Nephron progenitor cell (in vitro differentiated cells): ENCODE data around the gene RHBDL3.
"Not testable (repeated sequence)": the region's sequence is repeated elsewhere in the genome, so short reads cannot be mapped to it uniquely, and the experiment has no call there.

Source experiments
- DNase-seq: peaks from one replicate; pipeline ENCODE4 v3.0.0; 2021
- H3K27ac Mint-ChIP-seq: 2 replicates; pipeline ENCODE4 v1.8.0; 2021; ENCODE audit warnings: mild to moderate bottlenecking, moderate library complexity, mixed read lengths
- H3K27me3 Mint-ChIP-seq: 2 replicates; pipeline ENCODE4 v1.8.0; 2021; ENCODE audit warnings: mild to moderate bottlenecking, low read depth, mixed read lengths; ENCODE audit not compliant: poor library complexity
- H3K36me3 Mint-ChIP-seq: 2 replicates; pipeline ENCODE4 v1.8.0; 2021; ENCODE audit warnings: low read depth, mixed read lengths
- H3K4me1 Mint-ChIP-seq: 2 replicates; pipeline ENCODE4 v1.8.0; 2021; ENCODE audit warnings: mixed read lengths
- H3K4me3 Mint-ChIP-seq: 2 replicates; pipeline ENCODE4 v1.8.0; 2021; ENCODE audit warnings: mild to moderate bottlenecking, moderate library complexity, mixed read lengths
- H3K9me3 Mint-ChIP-seq: 2 replicates; pipeline ENCODE4 v1.8.0; 2021; ENCODE audit warnings: mild to moderate bottlenecking, moderate library complexity, mixed read lengths
- TF ChIP-seq, protein P1 (sequence below): fragments of 200-600 bp; sonication (generic); IDR thresholded peaks from 2 replicates; pipeline ENCODE4 v1.5.0; 2021; ENCODE audit warnings: antibody characterized with exemption

The RHBDL3 gene

DNA sequence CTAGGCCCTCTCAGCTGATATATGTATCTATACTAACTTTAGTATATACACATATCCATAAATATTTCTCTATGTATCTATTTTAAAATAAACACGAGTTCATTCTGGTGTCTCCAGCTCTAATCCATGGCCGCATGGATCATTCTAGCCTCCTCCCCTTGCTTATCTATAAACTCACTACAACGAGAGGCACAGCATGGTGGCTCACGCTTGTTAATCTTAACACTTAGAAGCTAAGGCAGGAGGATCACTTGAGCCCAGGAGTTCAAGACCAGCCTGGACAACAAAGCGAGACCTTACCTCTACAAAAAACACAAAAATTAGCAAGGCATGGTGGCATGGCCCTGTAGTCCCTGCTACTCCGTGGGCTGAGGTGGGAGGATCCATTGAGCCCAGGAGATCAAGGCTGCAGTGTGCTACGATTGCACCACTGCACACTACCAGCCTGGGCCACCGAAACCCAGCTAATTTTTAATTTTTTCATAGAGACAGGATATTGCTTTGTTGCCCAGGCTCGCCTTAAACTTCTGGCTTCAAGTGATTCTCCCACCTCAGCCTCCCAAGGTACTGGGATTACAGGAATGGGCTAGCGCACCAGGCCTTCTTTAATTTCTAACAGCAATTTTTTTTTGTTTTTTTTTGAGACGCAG lies 80.4 kb downstream of the RHBDL3 start:
- Mint-ChIP-seq H3K36me3 (peaks cover 7% of the 10 kb centered on the region), H3K27ac (no peak overlapping the region), H3K4me3 (no peak overlapping the region), H3K27me3 (peaks cover 7% of the 10 kb centered on the region), H3K4me1 (peaks cover 36% of the 10 kb centered on the region), H3K9me3 (no peaks in the 10 kb centered on the region)
- TF ChIP-seq, protein P1, sequence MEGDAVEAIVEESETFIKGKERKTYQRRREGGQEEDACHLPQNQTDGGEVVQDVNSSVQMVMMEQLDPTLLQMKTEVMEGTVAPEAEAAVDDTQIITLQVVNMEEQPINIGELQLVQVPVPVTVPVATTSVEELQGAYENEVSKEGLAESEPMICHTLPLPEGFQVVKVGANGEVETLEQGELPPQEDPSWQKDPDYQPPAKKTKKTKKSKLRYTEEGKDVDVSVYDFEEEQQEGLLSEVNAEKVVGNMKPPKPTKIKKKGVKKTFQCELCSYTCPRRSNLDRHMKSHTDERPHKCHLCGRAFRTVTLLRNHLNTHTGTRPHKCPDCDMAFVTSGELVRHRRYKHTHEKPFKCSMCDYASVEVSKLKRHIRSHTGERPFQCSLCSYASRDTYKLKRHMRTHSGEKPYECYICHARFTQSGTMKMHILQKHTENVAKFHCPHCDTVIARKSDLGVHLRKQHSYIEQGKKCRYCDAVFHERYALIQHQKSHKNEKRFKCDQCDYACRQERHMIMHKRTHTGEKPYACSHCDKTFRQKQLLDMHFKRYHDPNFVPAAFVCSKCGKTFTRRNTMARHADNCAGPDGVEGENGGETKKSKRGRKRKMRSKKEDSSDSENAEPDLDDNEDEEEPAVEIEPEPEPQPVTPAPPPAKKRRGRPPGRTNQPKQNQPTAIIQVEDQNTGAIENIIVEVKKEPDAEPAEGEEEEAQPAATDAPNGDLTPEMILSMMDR: no peak
- no peak for DNase-seq

DNA sequence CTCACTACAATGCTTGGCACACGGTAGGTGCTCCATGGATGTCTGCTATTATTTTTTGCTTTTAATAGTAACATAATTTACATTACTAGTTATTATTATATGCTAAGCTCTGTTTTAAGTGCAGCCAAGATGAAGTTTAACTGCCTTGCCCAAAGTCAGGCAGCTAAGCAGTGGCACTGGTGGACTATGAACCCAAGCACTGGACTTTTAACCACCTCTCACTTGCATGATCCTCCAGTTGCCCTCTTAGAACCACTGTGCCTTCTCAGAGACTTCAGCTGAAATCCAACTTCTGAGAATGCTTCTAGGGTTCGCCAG lies 82.8 kb downstream of the RHBDL3 start:
- Mint-ChIP-seq H3K4me1 (peaks cover 36% of the 10 kb centered on the region), H3K27ac (no peak overlapping the region)
- DNase-seq: no peak

DNA sequence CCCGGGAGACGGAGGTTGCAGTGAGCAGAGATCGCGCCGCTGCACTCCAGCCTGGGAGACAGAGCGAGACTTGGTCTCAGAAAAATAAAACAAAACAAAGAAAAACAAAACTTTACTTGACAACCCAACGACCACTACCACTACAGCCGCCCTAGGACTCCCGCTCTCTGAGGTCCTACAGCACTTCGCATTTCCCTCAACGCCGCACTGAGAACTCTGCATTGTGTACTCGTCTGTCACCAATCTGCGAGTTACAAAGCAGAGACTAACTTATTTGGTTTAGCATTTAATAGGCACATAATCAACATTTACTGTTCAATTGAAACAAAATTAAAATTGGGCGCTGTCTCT lies 83.8 kb downstream of the RHBDL3 start:
- H3K27ac Mint-ChIP-seq: peak overlapping the region; percentile 100
- peaks cover 3% of the 10 kb centered on the region for H3K27me3 Mint-ChIP-seq
- no peaks in the 10 kb centered on the region for H3K9me3 Mint-ChIP-seq
- no peak for DNase-seq
- peaks cover 35% of the 10 kb centered on the region for H3K36me3 Mint-ChIP-seq
- peak overlapping the region; percentile 98 for H3K4me3 Mint-ChIP-seq
- H3K4me1 Mint-ChIP-seq: peaks cover 40% of the 10 kb centered on the region
- TF ChIP-seq, protein P1: no peak

More for the DNA sequence above, 82.8 kb downstream of the RHBDL3 start:
- peaks cover 25% of the 10 kb centered on the region for H3K36me3 Mint-ChIP-seq
- TF ChIP-seq, protein P1: no peak
- H3K4me3 Mint-ChIP-seq: peak overlapping the region; percentile 28
- peaks cover 3% of the 10 kb centered on the region for H3K27me3 Mint-ChIP-seq
- no peaks in the 10 kb centered on the region for H3K9me3 Mint-ChIP-seq

DNA sequence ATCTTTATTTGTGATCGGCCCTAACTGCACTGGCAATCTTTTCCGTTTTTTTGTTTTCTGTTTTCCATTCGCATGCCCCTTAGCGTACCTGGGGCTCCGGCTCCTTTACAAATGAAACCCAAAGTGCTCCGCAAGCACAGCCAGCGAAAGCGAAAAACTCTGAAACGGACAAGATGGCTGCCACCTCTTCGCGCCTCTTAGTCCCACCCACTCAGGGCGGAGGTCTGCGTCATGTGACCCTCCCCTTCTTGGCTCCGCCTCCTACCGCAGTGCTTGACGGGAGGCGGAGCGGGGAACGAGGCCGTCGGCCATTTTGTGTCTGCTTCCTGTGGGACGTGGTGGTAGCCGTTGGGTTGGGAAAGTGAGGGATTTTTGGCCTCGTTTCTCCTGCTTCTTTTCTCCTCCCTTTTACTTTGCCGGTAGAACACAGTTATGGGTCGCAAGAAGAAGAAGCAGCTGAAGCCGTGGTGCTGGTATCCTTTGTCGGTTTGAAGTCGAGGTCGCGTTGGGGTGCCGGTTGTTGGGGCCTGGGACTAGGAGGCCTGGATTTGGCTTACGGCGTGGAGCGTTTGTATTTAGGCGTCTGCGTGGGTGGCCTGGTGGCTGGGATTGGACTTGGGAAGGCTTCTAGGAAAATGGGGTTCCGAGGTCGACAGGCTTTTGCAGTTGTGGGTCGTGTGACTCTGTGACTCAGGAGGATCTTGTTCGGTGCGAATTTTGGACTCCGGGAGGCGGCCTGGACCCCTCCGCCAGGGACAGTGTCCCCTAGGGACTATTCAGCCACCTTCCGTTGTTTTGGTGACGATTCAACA lies 84.4 kb downstream of the RHBDL3 start, which contains the start of gene ZNF207:
TSS of gene ZNF207 (plus strand) at position 304 of the 812 bp plus-strand sequence. CDS start at position 433, 129 bp downstream.
- peaks cover 45% of the 10 kb centered on the region for H3K4me1 Mint-ChIP-seq
- H3K27me3 Mint-ChIP-seq: peaks cover 3% of the 10 kb centered on the region
- peaks cover 40% of the 10 kb centered on the region for H3K36me3 Mint-ChIP-seq
- peak within 1 kb of the TSS; percentile 100 for H3K27ac Mint-ChIP-seq
- peak within 1 kb of the TSS; percentile 98 for H3K4me3 Mint-ChIP-seq
- peak; percentile 95 for DNase-seq
- H3K9me3 Mint-ChIP-seq: no peaks in the 10 kb centered on the region
- TF ChIP-seq, protein P1: no peak

DNA sequence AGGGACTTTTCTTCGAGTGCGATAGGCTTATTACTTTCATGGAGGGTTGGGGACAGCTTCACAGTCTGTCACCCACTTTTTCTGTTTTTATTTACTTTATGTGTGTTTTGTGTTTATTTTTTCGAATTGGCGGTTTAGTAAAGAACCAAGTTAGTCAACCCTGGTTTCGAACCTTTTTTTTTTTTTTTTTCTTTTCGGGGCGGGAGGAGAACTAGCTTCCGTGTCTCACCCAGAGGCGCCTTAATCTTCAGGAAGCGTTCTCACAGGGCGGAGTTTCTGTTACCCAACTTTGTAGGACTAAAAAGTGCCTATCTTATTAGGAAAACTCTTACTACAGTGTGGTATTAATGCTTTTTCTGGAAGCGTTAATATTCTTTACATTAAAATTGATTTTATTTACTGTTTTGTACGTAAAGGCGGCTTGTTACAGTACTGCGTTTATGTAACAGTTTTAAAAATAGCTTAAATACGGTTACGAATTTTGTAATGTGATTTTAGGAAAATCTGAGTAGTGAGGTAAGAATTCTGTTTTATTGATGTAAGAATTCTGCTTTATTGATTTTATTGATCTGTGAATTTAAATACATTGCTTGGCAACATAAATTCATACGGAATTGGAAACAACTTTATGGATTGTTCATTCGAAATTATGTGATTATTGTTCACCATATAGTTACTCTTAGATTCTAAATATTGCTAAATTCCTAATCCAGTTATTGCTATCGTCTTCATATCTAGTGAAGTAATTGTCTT lies 85.2 kb downstream of the RHBDL3 start:
- Mint-ChIP-seq H3K36me3 (peaks cover 48% of the 10 kb centered on the region), H3K27me3 (no peaks in the 10 kb centered on the region), H3K9me3 (no peaks in the 10 kb centered on the region), H3K4me3 (peak overlapping the region; percentile 98), H3K27ac (peak overlapping the region; percentile 100), H3K4me1 (peaks cover 53% of the 10 kb centered on the region)
- DNase-seq: no peak
- TF ChIP-seq, protein P1: no peak

DNA sequence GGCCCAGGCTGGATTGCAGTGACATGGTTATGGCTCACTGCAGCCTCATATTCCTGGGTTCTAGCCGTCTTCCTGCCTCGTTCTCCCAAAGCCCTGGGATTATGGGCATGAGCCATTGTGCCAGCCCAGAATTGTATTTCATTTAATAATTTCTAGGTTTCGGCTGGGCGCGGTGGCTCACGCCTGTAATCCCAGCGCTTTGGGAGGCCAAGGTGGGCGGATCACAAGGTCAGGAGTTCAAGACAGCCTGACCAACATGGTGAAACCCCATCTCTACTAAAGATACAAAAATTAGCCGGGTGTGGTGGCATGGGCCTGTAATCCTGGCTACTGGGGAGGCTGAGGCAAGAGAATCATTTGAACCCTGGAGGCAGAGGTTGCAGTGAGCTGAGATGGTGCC lies 87.1 kb downstream of the RHBDL3 start:
- not testable (repeated sequence) for H3K9me3 Mint-ChIP-seq, H3K27me3 Mint-ChIP-seq, H3K27ac Mint-ChIP-seq, DNase-seq
- Mint-ChIP-seq H3K4me1 (peaks cover 54% of the 10 kb centered on the region), H3K36me3 (peaks cover 59% of the 10 kb centered on the region), H3K4me3 (peak overlapping the region; percentile 98)
